ENCODE data around the gene SPPL3. TPM values are rescaled to one million over a fixed set of nuclear protein-coding genes. Genes with fewer than 3 reads are reported as not detected.
A peak's percentile ranks its signal among the peaks of the same experiment; 100 is the strongest.
"Not testable (repeated sequence)": the region's sequence is repeated elsewhere in the genome, so short reads cannot be mapped to it uniquely, and the experiment has no call there.

Gene SPPL3
- total RNA-seq = 10 to 100 TPM; 55.6 to 62.1 TPM
- long read RNA-seq, full-length matches to known transcripts = 101 of 126 reads
- long read RNA-seq, partial matches to known transcripts = 12 of 126 reads
- long read RNA-seq, other reads (novel, unspliced or antisense) = 13 of 126 reads

- intact Hi-C loops (cut with DNase I, micrococcal nuclease) = no loop called here
- ATAC-seq (peak; percentile 82), DNase-seq (peak; percentile 90 to 97)
Observed at GRCh38 chr12:120904197-120904773, at the start of gene SPPL3. Gene SPPL3, minus strand, starts transcription at chr12:120904358. Its CDS starts 491 bp downstream, at chr12:120903867.

GRCh38 chr12:120950807-120951206 is 46.6 kb upstream of the SPPL3 start:
- intact Hi-C loops (cut with DNase I, micrococcal nuclease) = no loop called here
- DNase-seq = no peak
- ATAC-seq = no peak

GRCh38 chr12:120950260-120950799 is 46.2 kb upstream of the SPPL3 start:
- intact Hi-C loops (cut with DNase I, micrococcal nuclease); DNase-seq; ATAC-seq: not testable (repeated sequence)

- intact Hi-C loops (cut with DNase I, micrococcal nuclease); DNase-seq; ATAC-seq: not testable (repeated sequence)
Observed at GRCh38 chr12:120945516-120945915, 41.4 kb upstream of the SPPL3 start.

- DNase-seq (peak in 1 of 2 donors; percentile 82), ATAC-seq (peak; percentile 64)
- intact Hi-C loops (cut with DNase I, micrococcal nuclease) = no loop called here
Observed at GRCh38 chr12:120944645-120945217, 40.6 kb upstream of the SPPL3 start.

GRCh38 chr12:120943482-120943881 is 39.3 kb upstream of the SPPL3 start:
- DNase-seq = no peak
- no peak for ATAC-seq
- intact Hi-C loops (cut with DNase I, micrococcal nuclease) = no loop called here

- no peak for ATAC-seq
- intact Hi-C loops (cut with DNase I, micrococcal nuclease) = no loop called here
- no peak for DNase-seq
Observed at GRCh38 chr12:120941846-120942405, 37.8 kb upstream of the SPPL3 start.

- DNase-seq (no peak), ATAC-seq (no peak)
- intact Hi-C loops (cut with DNase I, micrococcal nuclease) = no loop called here
Observed at GRCh38 chr12:120941412-120941811, 37.3 kb upstream of the SPPL3 start.

GRCh38 chr12:120940799-120941198 is 36.6 kb upstream of the SPPL3 start:
- no peak for ATAC-seq
- intact Hi-C loops (cut with DNase I, micrococcal nuclease) = no loop called here
- no peak for DNase-seq

GRCh38 chr12:120940006-120940405 is 35.8 kb upstream of the SPPL3 start:
- ATAC-seq = no peak
- no peak for DNase-seq
- intact Hi-C loops (cut with DNase I, micrococcal nuclease) = no loop called here

- DNase-seq (no peak), ATAC-seq (peak; percentile 50)
- intact Hi-C loops (cut with DNase I, micrococcal nuclease) = no loop called here
Observed at GRCh38 chr12:120939523-120939922, 35.4 kb upstream of the SPPL3 start.

- ATAC-seq (no peak), DNase-seq (no peak)
- intact Hi-C loops (cut with DNase I, micrococcal nuclease) = no loop called here
Observed at GRCh38 chr12:120938496-120938895, 34.3 kb upstream of the SPPL3 start.

- DNase-seq (no peak), ATAC-seq (no peak)
- intact Hi-C loops (cut with DNase I, micrococcal nuclease) = no loop called here
Observed at GRCh38 chr12:120936197-120936596, 32.0 kb upstream of the SPPL3 start.

- no peak for DNase-seq
- ATAC-seq = no peak
- intact Hi-C loops (cut with DNase I, micrococcal nuclease) = no loop called here
Observed at GRCh38 chr12:120933786-120934185, 29.6 kb upstream of the SPPL3 start.

GRCh38 chr12:120932956-120933526 is 28.9 kb upstream of the SPPL3 start:
- DNase-seq (no peak), ATAC-seq (peak; percentile 58)
- intact Hi-C loops (cut with DNase I, micrococcal nuclease) = no loop called here

- intact Hi-C loops (cut with DNase I, micrococcal nuclease) = no loop called here
- no peak for DNase-seq
- no peak for ATAC-seq
Observed at GRCh38 chr12:120932058-120932457, 27.9 kb upstream of the SPPL3 start.

- DNase-seq (no peak), ATAC-seq (no peak)
- intact Hi-C loops (cut with DNase I, micrococcal nuclease) = no loop called here
Observed at GRCh38 chr12:120930032-120930431, 25.9 kb upstream of the SPPL3 start.

- DNase-seq = peak; percentile 53 to 68
- ATAC-seq = peak; percentile 79
- intact Hi-C loops (cut with DNase I, micrococcal nuclease) = no loop called here
Observed at GRCh38 chr12:120928864-120929652, 24.9 kb upstream of the SPPL3 start.
